ENCODE measurements around the gene FOXP1. TPM values are rescaled to one million over a fixed set of nuclear protein-coding genes. Genes with fewer than 3 reads are reported as not detected.

FOXP1 gene
- polyA plus RNA-seq, 1 donor (not counting 4 experiments of a cell fraction or from before 2014, with no cell fraction given) = 14.6 TPM

DNA sequence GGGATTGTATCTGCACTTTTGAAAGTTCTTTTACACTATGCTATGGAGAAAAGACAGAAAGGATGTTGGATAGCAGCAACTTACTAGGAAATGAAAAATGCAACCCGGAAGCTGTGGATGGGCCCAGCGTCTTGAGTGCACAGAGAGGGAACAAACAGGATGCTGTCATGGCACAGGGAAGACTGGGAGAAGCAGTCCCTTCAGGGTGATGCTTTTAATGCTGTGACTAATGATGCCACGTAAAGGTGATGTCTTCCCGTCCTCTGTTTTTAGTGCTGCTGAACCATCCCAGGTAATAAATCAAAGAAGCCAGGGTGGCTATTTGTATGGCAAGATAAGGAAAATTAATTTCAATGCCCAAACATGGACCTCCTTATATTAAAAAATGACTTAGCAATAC, 437.6 kb downstream of the FOXP1 start:
- Histone ChIP-seq H3K27ac (ENCODE audit: control insufficient read depth, insufficient read depth, low read length) (no peak overlapping the region), H3K27me3 (ENCODE audit: control insufficient read depth, extremely low read depth, insufficient read depth, low read length) (no peaks in the 10 kb centered on the region), H3K9me1 (ENCODE audit: control insufficient read depth, extremely low read depth, insufficient read depth, low read length) (no peaks in the 10 kb centered on the region), H4K20me1 (ENCODE audit: control insufficient read depth, extremely low read depth, insufficient read depth, low read length) (no peaks in the 10 kb centered on the region), H3K9me3 (ENCODE audit: control insufficient read depth, low read depth, low read length) (no peaks in the 10 kb centered on the region), H3K79me2 (ENCODE audit: control insufficient read depth, insufficient read depth, low read length) (no peaks in the 10 kb centered on the region), H2AFZ (ENCODE audit: control insufficient read depth, low read length) (no peak overlapping the region), H3K4me2 (ENCODE audit: control insufficient read depth, extremely low read depth, insufficient read depth, low read depth, low read length) (no peak overlapping the region), H3K4me3 (ENCODE audit: control insufficient read depth in 2 of 3, extremely low read depth in 1 of 3, insufficient read depth in 2 of 3, low read depth in 1 of 3, low read length in 3 of 3) (no peak overlapping the region), H3K36me3 (ENCODE audit: control insufficient read depth in 2 of 2, extremely low read depth in 1 of 2, insufficient read depth in 2 of 2, low read length in 2 of 2) (no peaks in the 10 kb centered on the region), H3K9ac (ENCODE audit: control insufficient read depth, extremely low read depth, insufficient read depth, low read length) (no peak overlapping the region), H3K4me1 (ENCODE audit: control insufficient read depth, extremely low read depth, insufficient read depth, low read length) (no peaks in the 10 kb centered on the region)
- DNase-seq (ENCODE audit: low read depth, low spot score) (no peak), FAIRE-seq (no peak)
- dilution Hi-C loops (cut with MboI; ENCODE audit: extremely low pct_ligation_motif_present, low sequenced_read_pairs) = no loop called here
- TF ChIP-seq, protein P1, sequence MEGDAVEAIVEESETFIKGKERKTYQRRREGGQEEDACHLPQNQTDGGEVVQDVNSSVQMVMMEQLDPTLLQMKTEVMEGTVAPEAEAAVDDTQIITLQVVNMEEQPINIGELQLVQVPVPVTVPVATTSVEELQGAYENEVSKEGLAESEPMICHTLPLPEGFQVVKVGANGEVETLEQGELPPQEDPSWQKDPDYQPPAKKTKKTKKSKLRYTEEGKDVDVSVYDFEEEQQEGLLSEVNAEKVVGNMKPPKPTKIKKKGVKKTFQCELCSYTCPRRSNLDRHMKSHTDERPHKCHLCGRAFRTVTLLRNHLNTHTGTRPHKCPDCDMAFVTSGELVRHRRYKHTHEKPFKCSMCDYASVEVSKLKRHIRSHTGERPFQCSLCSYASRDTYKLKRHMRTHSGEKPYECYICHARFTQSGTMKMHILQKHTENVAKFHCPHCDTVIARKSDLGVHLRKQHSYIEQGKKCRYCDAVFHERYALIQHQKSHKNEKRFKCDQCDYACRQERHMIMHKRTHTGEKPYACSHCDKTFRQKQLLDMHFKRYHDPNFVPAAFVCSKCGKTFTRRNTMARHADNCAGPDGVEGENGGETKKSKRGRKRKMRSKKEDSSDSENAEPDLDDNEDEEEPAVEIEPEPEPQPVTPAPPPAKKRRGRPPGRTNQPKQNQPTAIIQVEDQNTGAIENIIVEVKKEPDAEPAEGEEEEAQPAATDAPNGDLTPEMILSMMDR (optimal IDR thresholded peaks at IDR 0.05 in 1 of 3, IDR thresholded peaks at IDR 0.05 in 1 of 3, conservative IDR thresholded peaks at IDR 0.05 in 1 of 3; ENCODE audit: extremely low read depth in 1 of 3, insufficient read depth in 2 of 3, low read length in 3 of 3) = no peak
- no peak for TF ChIP-seq EZH2 (IDR thresholded peaks at IDR 0.05; ENCODE audit: low read length)

DNA sequence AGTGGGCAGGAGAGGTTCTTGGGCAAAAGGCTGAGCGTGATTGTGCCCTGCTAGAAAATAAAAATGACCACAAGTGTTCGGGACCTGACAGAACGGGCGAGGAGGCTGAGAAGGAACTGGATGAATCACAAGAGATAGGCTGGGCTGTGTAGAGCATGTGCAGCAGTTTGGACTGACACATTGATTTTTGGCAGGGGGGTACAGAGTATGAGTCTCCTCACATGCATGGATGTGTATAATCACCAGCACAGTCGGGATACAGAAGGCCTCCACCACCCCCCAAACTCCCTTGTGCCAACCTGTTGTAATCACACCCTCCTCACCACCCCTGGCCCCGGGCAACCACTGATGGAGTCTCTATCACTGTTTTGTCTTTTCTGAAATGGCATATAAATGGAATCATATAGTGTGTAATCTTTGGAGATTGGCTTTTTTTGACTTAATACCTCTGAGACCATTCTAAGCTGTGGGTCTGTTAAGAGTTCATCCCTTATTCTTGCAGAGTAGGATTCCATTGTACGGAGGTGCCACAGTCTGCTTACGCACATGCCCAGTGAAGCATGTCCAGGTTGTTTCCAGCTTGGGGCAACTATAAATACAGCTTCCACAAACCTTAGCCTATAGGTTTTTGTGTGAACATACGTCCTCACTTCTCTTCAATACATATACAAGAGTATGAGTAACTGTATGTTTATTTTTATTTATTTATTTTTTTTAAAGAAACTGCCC, 438.8 kb downstream of the FOXP1 start:
- Histone ChIP-seq H3K9me3 (ENCODE audit: control insufficient read depth, low read depth, low read length) (no peaks in the 10 kb centered on the region), H2AFZ (ENCODE audit: control insufficient read depth, low read length) (no peak overlapping the region), H3K27me3 (ENCODE audit: control insufficient read depth, extremely low read depth, insufficient read depth, low read length) (no peaks in the 10 kb centered on the region), H3K4me3 (ENCODE audit: control insufficient read depth in 2 of 3, extremely low read depth in 1 of 3, insufficient read depth in 2 of 3, low read depth in 1 of 3, low read length in 3 of 3) (no peak overlapping the region), H3K27ac (ENCODE audit: control insufficient read depth, insufficient read depth, low read length) (no peak overlapping the region), H3K9ac (ENCODE audit: control insufficient read depth, extremely low read depth, insufficient read depth, low read length) (no peak overlapping the region), H3K36me3 (ENCODE audit: control insufficient read depth in 2 of 2, extremely low read depth in 1 of 2, insufficient read depth in 2 of 2, low read length in 2 of 2) (no peaks in the 10 kb centered on the region), H3K4me1 (ENCODE audit: control insufficient read depth, extremely low read depth, insufficient read depth, low read length) (no peaks in the 10 kb centered on the region), H3K4me2 (ENCODE audit: control insufficient read depth, extremely low read depth, insufficient read depth, low read depth, low read length) (no peak overlapping the region), H4K20me1 (ENCODE audit: control insufficient read depth, extremely low read depth, insufficient read depth, low read length) (no peaks in the 10 kb centered on the region), H3K9me1 (ENCODE audit: control insufficient read depth, extremely low read depth, insufficient read depth, low read length) (no peaks in the 10 kb centered on the region), H3K79me2 (ENCODE audit: control insufficient read depth, insufficient read depth, low read length) (no peaks in the 10 kb centered on the region)
- dilution Hi-C loops (cut with MboI; ENCODE audit: extremely low pct_ligation_motif_present, low sequenced_read_pairs) = no loop called here
- no peak for DNase-seq (ENCODE audit: low read depth, low spot score)
- TF ChIP-seq, protein P1 (optimal IDR thresholded peaks at IDR 0.05 in 1 of 3, IDR thresholded peaks at IDR 0.05 in 1 of 3, conservative IDR thresholded peaks at IDR 0.05 in 1 of 3; ENCODE audit: extremely low read depth in 1 of 3, insufficient read depth in 2 of 3, low read length in 3 of 3) = no peak
- no peak for TF ChIP-seq EZH2 (IDR thresholded peaks at IDR 0.05; ENCODE audit: low read length)
- no peak for FAIRE-seq

All from keratinocyte (primary cell).